ENCODE data around the gene CBX2.

CBX2 gene

DNA sequence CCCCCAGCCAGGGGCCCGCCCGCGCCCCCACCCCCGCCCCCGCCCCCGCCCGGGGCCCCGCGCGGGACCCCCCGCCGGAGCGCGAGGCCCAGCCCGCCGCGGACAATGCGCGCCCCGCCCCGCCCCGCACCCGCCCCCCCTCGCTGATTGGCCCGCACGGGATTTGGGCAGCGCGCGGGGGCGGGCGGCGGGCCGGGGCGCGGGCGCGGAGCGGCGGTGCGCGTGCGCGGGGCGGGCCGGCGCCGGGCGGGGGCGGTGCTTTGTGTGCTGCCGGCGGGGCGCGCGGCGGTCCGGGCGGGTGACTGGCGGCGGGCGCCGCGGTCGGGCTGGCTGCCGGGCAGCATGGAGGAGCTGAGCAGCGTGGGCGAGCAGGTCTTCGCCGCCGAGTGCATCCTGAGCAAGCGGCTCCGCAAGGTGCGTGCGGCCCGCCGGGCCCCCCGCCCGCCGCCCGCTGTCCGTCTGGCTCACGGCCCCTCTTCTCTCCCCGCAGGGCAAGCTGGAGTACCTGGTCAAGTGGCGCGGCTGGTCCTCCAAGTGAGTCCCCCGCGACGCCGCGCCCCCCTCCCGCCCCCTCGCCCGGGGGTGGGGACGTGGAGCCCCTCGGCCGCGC lies at the start of gene CBX2:
Gene CBX2, plus strand, starts transcription at position 255 of the 610 bp plus-strand sequence. Its CDS starts 88 bp downstream, at position 343.
- DNase-seq, result peak; percentile 86

DNA sequence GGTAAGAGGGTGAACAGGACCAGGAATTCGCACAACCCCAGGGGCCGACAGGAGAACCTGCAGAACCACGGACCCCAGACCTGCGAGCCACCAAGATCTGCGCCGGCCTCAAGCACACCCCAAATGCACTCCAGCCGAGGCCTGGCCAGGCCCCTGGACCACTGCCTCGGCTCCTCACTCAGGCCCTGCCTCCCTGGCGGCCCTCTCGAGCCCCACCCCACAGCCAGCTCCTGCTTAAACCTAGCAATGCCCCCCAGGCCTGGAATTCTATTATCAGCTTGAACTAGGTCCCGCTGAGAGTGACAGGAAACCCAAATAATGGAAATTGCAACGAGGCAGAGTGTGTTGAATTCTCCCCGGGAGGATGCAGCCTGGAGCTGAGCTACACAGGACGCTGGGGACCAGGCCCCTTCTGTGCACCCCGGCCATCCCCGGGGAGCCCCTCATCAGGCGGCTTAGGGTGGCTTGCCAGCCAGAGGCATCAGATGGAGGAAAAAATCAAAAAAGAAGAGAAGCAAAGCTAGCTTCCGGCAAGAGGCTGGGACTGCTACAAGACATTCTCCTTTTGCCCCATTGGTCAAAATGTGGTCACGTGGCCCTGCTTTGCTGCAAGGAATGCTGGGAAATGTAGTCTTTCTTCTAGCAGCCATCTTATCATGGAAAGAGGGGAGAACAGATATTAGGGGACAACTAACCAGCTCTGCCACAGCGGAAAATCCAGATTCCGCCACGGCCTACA lies 49.6 kb upstream of the CBX2 start:
- DNase-seq, result peak; percentile 77

DNA sequence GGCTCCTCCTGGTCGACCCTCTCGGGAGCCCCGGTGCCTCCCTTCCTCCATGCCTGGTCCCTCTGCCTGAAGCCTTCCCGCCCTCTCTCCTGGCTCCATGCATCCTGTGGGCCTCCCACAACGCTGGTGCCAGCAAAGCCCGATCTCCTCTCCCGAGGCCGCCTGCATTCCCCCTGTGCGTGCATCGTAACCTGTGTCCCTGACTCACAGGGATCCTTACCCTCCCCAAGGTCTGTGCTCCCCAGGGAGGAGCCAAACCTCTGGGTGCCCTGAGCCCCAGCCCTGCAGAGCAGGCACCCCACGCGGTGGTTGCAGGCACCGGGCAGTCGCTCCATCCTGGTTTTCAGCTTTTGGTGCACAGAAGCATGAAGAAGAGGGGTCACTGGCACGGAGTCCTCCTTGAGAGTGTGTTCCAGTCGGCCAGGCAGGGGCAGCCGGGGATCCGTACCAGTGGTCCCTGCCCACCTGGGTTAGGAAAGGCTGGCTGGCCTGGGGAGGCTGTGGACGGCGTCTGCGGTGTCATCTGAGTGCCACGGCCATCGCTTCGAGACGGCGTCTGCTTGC lies 49.0 kb upstream of the CBX2 start:
- DNase-seq, result no peak

DNA sequence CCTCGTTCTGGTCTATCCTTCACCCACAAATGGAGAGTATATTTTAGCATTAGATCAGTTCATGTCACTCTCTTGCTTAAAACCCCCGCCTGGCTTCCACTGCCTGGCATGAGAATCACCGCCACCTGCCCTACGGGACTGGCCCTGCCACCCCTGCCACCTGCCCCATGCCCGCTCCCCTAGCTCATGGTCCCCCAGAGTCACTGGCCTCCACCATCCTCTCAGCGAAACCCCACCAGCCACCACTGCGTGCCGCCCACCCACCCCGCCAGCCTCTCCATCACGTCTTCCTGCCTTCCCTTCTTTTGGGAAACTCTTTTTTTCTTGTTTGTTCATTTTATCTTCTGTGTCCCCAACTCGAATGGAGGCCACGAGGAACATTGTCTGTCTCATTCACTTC lies 48.2 kb upstream of the CBX2 start:
- no peak for DNase-seq

DNA sequence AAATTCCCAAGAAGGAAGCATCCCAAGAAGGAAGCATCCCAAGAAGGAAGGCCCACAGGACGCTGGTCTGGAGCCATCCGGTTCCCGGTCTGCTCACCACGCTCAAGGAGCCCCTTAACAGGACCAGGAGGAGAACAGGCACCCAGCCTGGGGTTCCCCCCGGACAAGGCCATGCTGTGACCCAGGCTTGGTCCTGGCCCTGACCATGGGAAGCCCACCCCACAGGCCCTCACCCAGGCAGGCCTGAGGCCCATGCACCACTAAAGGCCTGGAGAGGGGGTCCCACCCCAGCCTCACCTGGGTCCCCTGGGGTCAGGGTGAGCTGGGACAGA lies 47.5 kb upstream of the CBX2 start:
- DNase-seq, result no peak

DNA sequence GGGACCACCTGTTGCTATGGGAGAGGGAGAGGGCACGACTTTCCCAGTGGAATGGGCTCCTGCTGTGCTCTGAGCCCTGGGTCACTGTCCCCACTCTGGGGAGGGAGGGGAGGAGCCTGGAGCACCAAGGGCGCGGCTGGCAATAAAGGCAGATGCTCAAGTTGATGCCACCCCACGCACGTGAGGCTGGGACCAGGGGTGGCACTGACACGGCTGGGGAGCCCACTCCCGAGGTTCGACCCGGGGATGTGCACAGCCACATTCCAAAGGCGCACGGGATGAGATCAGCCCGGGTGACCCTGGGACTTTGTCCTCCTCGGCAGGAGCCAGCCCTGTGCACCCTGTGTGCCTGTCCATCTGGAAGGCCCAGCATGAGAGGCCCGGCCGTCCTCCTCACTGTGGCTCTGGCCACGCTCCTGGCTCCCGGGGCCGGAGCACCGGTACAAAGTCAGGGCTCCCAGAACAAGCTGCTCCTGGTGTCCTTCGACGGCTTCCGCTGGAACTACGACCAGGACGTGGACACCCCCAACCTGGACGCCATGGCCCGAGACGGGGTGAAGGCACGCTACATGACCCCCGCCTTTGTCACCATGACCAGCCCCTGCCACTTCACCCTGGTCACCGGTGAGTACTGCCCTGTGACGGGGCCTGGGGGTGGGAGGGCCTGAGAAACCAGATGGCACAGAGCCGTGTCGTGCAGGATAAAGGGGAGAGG lies 47.0 kb upstream of the CBX2 start, which contains the start of gene ENPP7:
Gene ENPP7, plus strand, starts transcription at position 175 of the 715 bp plus-strand sequence. Its CDS starts 197 bp downstream, at position 372.
- no peak for DNase-seq

DNA sequence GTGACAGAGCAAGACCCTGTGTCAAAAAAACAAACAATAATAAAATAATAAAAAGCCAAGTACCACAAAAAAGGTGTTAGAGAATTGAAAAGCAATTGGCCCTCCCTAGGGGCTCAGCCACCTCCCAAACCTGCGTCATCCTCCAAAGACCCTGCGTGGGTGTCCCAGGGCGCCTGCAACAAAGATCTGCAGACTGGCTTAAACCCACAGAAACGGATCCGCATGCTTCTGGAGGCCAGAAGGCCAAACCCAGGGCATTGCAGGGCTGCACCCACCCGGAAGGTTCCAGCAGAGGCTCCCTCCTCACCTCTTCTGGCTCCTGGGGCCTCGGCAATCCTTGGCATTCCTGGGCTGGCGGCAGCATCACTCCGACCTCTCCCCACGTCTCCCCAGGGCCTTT lies 45.7 kb upstream of the CBX2 start:
- DNase-seq, result no peak

DNA sequence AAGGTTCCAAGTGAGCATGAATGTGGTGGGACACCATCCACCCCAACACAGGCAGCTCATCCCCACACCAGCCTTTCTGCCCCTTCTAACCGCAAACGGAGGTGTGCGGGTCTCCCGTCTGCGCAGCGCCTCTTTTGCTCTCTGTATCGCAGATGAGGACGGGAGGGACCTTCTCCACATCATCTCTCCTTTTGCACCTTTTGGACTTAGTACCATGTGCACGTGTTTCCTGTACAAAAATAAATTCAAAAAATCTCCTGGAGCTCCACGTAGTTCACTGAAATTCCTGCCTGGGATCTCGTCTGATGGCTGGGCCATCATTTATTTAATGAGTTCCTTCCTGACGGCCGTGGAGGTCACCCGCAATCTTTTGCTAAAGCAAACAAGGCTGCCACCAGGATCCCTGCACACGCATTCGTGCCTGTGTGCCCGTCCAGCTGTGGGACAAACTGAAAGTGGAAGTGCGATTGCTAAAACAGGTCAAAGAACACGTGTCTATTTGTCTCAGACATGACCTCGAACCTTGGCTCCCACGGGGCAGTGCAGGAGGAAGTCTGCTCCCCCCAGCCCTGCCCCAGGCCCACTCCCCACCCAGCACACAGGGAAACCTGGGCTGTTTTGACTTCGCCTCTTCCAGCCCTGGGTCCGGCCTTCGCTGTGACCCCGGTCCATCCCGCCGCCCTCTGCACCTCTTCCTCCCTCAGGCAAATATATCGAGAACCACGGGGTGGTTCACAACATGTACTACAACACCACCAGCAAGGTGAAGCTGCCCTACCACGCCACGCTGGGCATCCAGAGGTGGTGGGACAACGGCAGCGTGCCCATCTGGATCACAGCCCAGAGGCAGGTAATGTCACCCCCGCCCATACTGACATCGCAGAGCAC lies 44.9 kb upstream of the CBX2 start:
- no peak for DNase-seq

DNA sequence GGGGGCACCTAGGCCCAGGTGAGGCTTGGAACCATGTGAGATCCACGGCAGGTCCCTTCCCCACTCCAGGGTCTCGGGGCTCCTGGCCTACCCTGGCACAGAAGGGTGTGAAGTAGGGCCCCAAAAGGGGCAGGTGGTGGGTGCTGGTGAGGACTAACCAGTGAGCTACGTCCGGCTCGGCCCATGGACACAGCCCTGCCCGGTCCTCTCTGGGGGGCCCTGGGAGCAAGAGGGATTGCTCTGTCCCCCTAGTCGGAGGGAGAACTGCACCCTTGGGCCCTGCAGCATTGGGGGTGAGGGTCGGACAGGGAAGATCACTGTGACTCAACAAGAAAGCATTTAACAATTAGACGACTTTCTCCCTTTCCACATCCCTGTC lies 44.3 kb upstream of the CBX2 start:
- DNase-seq, result no peak

DNA sequence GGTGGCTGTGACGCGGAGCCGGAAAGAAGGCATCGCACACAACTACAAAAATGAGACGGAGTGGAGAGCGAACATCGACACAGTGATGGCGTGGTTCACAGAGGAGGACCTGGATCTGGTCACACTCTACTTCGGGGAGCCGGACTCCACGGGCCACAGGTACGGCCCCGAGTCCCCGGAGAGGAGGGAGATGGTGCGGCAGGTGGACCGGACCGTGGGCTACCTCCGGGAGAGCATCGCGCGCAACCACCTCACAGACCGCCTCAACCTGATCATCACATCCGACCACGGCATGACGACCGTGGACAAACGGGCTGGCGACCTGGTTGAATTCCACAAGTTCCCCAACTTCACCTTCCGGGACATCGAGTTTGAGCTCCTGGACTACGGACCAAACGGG lies 42.9 kb upstream of the CBX2 start:
- no peak for DNase-seq

DNA sequence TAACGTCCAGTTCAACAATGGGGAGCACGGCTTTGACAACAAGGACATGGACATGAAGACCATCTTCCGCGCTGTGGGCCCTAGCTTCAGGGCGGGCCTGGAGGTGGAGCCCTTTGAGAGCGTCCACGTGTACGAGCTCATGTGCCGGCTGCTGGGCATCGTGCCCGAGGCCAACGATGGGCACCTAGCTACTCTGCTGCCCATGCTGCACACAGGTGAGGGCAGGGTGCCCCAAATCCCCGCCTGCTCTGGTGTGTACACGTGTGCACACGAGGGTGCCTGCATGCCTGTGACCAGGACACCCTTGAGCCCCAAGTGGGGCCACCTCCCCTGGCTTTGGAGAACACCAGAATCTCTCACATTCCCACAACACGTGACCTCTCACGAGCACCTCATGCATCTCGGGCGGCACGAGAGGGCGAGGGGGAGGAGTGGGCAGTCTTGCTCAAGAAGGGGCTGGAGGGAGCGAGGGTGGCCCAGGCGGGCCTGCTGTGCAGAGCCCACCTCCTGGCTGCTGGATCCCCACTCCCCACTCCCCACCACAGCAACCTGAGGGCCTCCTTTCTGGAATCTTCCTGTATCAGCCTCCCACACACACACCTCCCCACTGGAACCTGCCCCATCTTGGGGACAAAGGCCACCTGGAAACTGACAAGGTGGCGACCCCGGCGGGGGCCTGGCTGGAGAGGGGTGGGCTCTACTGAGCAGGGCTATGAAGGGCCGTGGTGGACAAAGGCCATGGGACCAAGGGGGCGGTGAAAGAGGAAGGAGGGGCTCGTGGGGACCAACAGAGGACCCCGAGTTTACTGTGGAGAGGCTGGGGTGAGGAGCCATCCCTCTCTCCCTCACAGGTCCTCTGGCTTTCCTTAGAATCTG lies 40.7 kb upstream of the CBX2 start:
- DNase-seq, result no peak

DNA sequence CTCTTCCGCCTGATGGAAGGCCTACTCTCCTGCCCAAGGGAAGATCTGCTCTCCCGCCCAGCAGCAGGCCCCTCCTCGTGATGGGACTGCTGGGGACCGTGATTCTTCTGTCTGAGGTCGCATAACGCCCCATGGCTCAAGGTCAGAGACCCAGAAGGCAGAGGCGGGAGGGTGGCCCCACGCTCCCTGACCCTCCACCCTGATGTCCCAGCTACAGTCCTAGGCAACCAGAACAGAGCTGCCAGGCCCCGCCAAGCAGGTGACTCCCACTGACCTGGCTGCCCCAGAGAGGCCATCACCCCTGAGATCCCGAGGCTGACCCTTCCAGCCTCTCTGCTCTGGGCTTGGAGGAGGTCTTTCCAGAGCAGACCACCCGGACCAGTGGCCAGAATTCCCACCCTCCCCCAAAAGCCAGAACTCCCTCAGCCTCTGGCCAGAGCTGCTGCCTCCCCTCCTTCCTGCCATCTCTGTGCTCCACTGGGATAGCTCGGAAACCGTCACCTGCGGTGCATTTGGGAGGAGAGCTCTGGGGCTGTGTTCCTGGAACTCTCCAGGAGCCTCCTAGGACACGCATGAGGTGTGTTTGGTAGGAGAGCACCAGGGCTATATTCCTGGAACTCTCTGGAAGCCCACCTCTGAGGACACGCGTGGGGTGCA lies 39.9 kb upstream of the CBX2 start:
- no peak for DNase-seq

DNA sequence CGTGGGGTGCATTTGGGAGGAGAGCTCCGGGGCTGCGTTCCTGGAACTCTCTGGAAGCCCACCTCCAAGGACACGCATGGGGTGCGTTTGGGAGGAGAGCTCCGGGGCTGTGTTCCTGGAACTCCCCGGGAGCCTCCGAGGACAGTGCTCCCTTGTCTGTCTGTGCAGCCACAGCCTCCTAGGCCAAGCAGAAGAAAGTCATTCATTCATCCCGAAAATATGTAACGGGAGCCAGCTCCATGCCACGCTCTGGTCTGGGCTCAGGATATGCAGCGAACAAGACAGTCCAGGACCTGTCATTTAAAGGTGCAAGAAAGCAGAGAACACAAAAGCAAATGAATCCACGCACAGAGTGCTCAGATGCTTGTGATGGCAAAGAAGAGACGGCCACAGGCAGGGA lies 39.3 kb upstream of the CBX2 start:
- DNase-seq, result no peak

DNA sequence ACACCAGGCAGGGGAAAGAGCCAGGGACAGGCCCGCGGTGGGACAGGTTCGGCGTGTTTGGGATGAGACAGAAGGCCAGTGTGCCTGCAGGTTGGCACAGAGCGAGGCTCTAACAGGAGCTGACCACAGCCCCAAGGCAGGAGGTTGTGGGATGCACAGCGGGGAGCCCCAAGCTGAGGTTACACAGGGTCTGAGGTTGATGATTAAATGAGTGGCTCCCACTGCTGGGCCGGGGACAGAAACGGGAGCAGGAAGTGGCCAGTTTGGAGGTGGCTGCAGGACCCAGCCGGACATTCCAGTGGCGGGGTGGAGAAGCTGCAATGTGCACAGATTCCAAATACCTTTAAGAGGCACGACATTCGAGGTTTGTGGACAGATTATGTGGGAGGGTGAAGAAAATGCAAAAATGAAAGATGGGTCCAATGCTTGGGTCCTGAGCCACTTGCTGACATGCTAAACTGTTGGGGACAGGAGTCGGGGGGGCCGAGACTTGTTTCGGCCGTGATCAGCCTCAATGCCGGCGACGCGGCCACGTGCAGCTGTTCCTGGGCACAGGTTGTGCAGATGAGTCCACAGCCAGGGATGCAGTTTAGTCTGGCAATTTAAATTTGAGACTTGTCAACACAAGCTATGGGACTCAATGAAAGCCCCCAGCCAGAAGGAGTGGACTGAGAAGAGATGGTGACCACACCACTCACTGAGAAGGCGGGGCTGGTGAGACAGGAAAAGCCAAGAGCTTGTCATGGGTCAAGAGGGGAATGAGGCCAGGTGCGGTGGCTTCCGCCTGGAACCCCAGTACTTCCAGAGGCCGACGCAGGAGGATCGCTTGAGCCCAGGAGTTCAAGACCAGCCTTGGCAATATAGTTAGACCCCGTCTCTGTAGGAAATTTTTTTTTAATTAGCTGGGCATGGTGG lies 38.5 kb upstream of the CBX2 start:
- no peak for DNase-seq

DNA sequence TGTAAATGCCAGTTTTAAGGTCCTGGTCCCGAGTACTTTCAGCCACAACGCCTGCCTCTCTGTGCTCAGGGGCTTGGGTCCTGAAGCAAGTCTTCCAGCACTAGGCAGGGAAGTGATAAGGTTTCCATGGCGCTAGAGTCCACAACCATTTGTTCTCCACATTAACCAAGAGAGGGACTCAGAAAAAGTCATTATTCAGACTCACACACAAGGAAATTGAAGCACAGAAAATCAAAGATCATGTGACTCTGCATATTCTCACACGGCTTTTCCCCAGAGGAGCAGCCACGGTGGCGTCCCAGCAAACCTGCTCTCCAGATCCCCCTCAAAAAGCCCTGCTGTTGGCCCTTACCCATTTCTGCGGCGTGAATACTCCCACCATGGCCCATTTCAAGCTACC lies 37.5 kb upstream of the CBX2 start:
- DNase-seq, result no peak

DNA sequence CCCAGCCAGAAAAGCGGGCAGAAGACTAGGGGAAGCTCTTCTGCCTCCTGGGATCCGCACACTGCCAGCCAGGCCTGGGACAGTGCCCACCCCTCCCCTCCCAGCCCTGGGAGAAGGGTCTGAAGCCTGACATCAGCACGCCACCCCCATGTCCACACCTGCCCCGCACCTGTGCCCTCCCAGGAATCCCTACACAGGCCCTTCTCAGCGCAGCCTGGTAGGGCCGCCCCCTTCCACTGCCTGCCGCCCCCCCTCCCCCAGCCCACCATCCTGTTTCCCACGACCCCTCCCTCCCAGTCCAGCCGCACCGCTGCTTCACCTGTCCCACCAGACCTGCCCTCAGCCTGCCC lies 36.6 kb upstream of the CBX2 start:
- DNase-seq, result no peak

DNA sequence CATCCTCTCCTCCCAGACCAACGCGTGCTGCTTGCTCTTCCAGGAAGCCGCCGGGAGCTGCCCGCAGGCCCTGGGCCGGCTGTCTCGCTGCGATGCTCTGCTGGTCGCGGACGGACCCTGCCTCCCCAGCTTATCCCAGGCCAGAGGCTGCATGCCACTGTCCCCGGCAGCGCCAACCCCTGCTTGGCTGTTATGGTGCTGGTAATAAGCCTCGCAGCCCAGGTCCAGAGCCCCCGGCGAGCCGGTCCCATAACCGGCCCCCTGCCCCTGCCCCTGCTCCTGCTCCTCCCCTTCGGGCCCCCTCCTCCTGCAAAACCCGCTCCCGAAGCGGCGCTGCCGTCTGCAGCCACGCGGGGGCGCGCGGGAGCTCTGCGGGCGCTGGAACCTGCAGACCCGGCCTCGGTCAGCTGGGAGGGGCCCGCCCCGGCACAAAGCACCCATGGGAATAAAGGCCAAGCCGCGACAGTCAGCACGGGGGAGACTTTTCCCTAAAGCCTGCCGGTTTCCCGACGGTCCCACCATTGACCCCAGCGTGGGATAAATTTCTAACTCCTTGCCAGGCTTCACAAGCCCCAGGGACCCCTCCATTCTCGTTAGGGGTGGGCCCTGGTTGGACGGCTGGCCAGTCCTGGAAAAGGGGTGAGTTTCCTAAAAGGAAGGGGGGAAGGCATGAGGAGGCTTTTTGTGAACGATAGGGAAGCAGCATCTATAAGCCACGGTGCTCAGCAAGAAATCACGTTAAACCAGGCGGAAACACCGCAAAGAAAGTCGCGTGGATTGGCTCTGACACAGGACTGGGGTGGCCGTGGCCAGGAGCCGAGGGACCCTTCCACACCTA lies 36.0 kb upstream of the CBX2 start:
- peak; percentile 83 for DNase-seq

DNA sequence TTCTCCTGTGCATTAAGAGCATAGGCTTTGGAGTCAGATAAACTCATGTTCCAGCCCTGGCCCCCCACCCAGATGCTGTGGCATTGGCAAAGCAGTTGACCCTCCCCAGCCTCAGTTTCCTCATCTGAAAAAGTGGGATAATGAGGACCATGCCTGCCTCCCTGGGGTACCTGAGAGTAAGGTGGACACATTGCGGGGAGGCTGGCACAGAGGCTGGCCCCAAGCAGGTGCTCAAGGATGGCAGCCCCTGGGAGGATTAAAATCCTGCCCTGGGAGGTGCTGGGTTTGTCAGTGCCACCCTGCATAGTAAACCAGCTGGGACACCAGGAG lies 35.4 kb upstream of the CBX2 start:
- no peak for DNase-seq

DNA sequence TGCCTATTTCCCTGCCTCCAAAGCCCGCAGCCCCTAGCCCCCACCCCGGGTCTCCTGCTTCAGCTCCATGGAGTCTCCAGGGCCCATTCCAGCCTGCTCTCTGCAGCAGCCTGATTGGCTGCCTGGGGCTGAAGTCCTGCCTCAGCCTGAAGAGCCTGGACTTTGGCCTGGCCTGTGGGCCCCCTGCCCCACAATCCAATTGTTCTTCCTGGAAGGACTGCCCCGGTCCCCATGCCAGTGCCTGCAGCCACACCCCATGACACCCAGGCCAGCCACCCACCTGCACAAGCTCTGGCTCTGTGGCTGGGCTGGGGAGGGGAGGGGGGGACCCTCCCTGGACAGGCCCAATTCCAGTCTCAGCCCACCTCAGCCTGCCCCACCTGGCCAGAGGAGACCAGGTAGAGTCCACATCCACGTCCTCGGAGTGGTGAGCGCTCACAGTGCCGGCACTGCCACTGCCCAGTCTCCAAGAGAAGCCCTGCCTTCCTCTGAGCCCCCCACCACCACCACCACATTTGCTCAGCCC lies 34.9 kb upstream of the CBX2 start:
- no peak for DNase-seq
